ENCODE data around the gene KATNAL2.
"Not testable (repeated sequence)": the region's sequence is repeated elsewhere in the genome, so short reads cannot be mapped to it uniquely, and the experiment has no call there.

Gene KATNAL2

GRCh38 chr18:46939337-46939963, 22.0 kb downstream of the KATNAL2 start:
- no peak for DNase-seq (ENCODE audit: low read depth in 1 of 2, low spot score in 1 of 2)

- DNase-seq (ENCODE audit: low read depth in 1 of 2, low spot score in 1 of 2), result no peak
These were observed 22.7 kb downstream of the KATNAL2 start for GRCh38 chr18:46939998-46940571.

GRCh38 chr18:46942646-46943045, 25.2 kb downstream of the KATNAL2 start:
- DNase-seq (ENCODE audit: low read depth in 1 of 2, low spot score in 1 of 2), result no peak

GRCh38 chr18:46946656-46947282, 29.4 kb downstream of the KATNAL2 start:
- no peak for DNase-seq (ENCODE audit: low read depth in 1 of 2, low spot score in 1 of 2)

GRCh38 chr18:46950064-46950656, 32.8 kb downstream of the KATNAL2 start:
- DNase-seq (ENCODE audit: low read depth in 1 of 2, low spot score in 1 of 2), result no peak

GRCh38 chr18:46953195-46953594, 35.8 kb downstream of the KATNAL2 start:
- no peak for DNase-seq (ENCODE audit: low read depth in 1 of 2, low spot score in 1 of 2)

GRCh38 chr18:46958209-46958608, 40.8 kb downstream of the KATNAL2 start:
- DNase-seq (ENCODE audit: low read depth in 1 of 2, low spot score in 1 of 2), result no peak

GRCh38 chr18:46963656-46964578, 46.5 kb downstream of the KATNAL2 start:
- not testable (repeated sequence) for DNase-seq (ENCODE audit: low read depth in 1 of 2, low spot score in 1 of 2)

GRCh38 chr18:46964579-46965293, 47.3 kb downstream of the KATNAL2 start:
- DNase-seq (ENCODE audit: low read depth in 1 of 2, low spot score in 1 of 2), result not testable (repeated sequence)

GRCh38 chr18:46966266-46966665, 48.9 kb downstream of the KATNAL2 start:
- not testable (repeated sequence) for DNase-seq (ENCODE audit: low read depth in 1 of 2, low spot score in 1 of 2)

GRCh38 chr18:46969551-46969950, 52.1 kb downstream of the KATNAL2 start:
- not testable (repeated sequence) for DNase-seq (ENCODE audit: low read depth in 1 of 2, low spot score in 1 of 2)

- not testable (repeated sequence) for DNase-seq (ENCODE audit: low read depth in 1 of 2, low spot score in 1 of 2)
These were observed 102.5 kb downstream of the KATNAL2 start for GRCh38 chr18:47019870-47020269.

- not testable (repeated sequence) for DNase-seq (ENCODE audit: low read depth in 1 of 2, low spot score in 1 of 2)
These were observed 103.4 kb downstream of the KATNAL2 start for GRCh38 chr18:47020757-47021156.

- not testable (repeated sequence) for DNase-seq (ENCODE audit: low read depth in 1 of 2, low spot score in 1 of 2)
These were observed 105.4 kb downstream of the KATNAL2 start for GRCh38 chr18:47022821-47023220.

GRCh38 chr18:47023769-47024465, 106.5 kb downstream of the KATNAL2 start:
- not testable (repeated sequence) for DNase-seq (ENCODE audit: low read depth in 1 of 2, low spot score in 1 of 2)

- DNase-seq (ENCODE audit: low read depth in 1 of 2, low spot score in 1 of 2), result not testable (repeated sequence)
These were observed 108.3 kb downstream of the KATNAL2 start for GRCh38 chr18:47025557-47026174.

GRCh38 chr18:47028738-47029137, 111.3 kb downstream of the KATNAL2 start:
- DNase-seq (ENCODE audit: low read depth in 1 of 2, low spot score in 1 of 2), result not testable (repeated sequence)

- DNase-seq (ENCODE audit: low read depth in 1 of 2, low spot score in 1 of 2), result not testable (repeated sequence)
These were observed 112.4 kb downstream of the KATNAL2 start for GRCh38 chr18:47029684-47030353.

- not testable (repeated sequence) for DNase-seq (ENCODE audit: low read depth in 1 of 2, low spot score in 1 of 2)
These were observed 113.5 kb downstream of the KATNAL2 start for GRCh38 chr18:47030887-47031286.

Data from activated T-helper 1 cell treated with anti-CD3 and anti-CD28 coated beads, Interleukin-2, amount 50 U/mL, for 16 hours (primary cell).